Erythroblast (primary cell): ENCODE measurements around the gene KRTAP5-10.

ENCODE experiments used
- GATA1 ChIP-seq: IDR thresholded peaks from 2 replicates; pipeline ENCODE4 v1.6.1; 2011; ENCODE audit warnings: low read depth, mild to moderate bottlenecking, control low read depth, low read length, moderate library complexity
- POLR2A ChIP-seq: IDR thresholded peaks from 2 replicates; pipeline ENCODE4 v1.6.1; 2011; ENCODE audit warnings: mild to moderate bottlenecking, low read length

- TF ChIP-seq POLR2A (no peak), GATA1 (no peak)
Observed at GRCh38 chr11:71542382-71542781, 23.0 kb upstream of the KRTAP5-10 start.
